ENCODE results near the gene CANT1. TPM values are rescaled to one million over a fixed set of nuclear protein-coding genes. Genes with fewer than 3 reads are reported as not detected.

CANT1 gene
- total RNA-seq, 1 experiment from 2014 or later = 97.1 TPM

DNA sequence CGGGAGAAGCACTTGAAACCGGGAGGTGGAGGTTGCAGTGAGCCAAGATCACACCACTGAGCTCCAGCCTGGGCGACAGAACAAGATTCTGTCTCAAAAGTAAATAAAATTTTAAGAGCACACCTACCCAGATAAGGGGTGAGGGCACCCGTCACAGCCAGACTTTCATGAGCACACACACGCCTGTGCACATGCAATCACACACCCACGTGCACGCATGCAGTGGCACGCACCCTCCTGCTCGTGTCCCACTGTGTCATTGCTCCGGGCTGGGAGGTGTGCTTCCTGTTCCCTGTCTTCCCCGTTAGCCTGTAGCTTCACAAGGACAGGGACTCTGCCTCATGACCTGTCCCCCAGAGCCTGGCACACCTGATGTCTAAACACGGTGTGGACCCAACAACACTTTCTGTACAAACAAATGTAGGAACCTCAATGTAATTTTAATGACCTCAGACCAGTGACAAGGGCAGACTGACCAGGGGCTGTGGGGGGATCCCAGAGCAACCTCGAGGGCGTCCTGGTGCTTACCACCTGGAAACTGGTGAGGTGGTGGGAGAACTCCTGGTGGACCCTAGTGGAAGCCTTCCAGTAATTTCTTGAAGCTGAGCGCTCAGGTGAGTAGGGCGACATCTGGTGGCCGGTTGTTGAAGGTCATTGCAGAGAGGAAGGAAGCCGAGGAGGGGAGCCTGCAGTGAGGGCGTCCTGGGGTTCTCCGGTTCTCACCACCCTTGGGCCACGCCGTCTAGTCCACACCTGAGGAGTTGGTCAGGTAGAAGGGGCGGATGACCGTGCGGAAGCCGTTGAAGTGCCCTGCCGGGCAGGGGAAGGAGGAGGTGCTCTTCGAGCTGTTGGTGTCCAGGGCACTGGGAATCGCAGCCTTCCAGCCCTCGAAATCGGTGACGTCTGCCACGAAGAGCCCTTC lies 38.5 kb downstream of the CANT1 start:
- peak overlapping the region; percentile 13 for H3K27ac ChIP-seq (ENCODE audit: low read depth, low read length)

More for the DNA sequence above, 38.5 kb downstream of the CANT1 start:
- intact Hi-C loops (cut with micrococcal nuclease) = loop anchor here (1.0 to 2.0 kb wide), 3 partner anchors 106 to 474 kb away; no protein-coding TSS in a partner anchor
- DNase-seq (ENCODE audit: low read depth, low spot score) (peak; percentile 65), ATAC-seq (peak; percentile 69)
- RAD21 ChIA-PET (ENCODE audit: low non-redundant PET in 1 of 2, low total read pairs in 2 of 2, uncharacterized antibody in 2 of 2, unreplicated experiment in 2 of 2) = interaction anchor here (0.9 to 3.1 kb wide), 3 partner anchors 89 to 107 kb away, joined by 3 to 14 read pairs (median 4); no protein-coding TSS in a partner anchor
- H3K27me3 ChIP-seq (ENCODE audit: insufficient read depth, low read length) = no peaks in the 10 kb centered on the region
- H3K4me2 ChIP-seq (ENCODE audit: low read length) = no peak overlapping the region
- no peaks in the 10 kb centered on the region for H4K20me1 ChIP-seq (ENCODE audit: insufficient read depth)
- H3K4me1 ChIP-seq (ENCODE audit: control insufficient read depth in 1 of 2, insufficient read depth in 2 of 2, low read length in 2 of 2) = peaks cover 8 to 28% of the 10 kb centered on the region in 2 experiments; a peak in 3 of 4 replicates
- peaks cover 16 to 31% of the 10 kb centered on the region in 2 experiments; a peak in 3 of 4 replicates for H3K36me3 ChIP-seq (ENCODE audit: control insufficient read depth in 1 of 2, insufficient read depth in 2 of 2, low read length in 2 of 2)
- CTCF ChIA-PET = interaction anchor here (0.7 to 2.6 kb wide), 16 partner anchors 9 to 474 kb away, joined by 3 to 39 read pairs (median 5); partner anchors contain the start of gene LGALS3BP
- H3K9me2 ChIP-seq (ENCODE audit: insufficient read depth) = no peaks in the 10 kb centered on the region
- H2AFZ ChIP-seq (ENCODE audit: low read depth, low read length, poor library complexity, severe bottlenecking) = no peak overlapping the region
- H3K9ac ChIP-seq (ENCODE audit: low read length) = no peak overlapping the region
- H3K79me2 ChIP-seq (ENCODE audit: insufficient read depth, low read length) = peaks cover 12% of the 10 kb centered on the region; the same call in 1 of the 2 replicates
- H3K4me3 ChIP-seq (replicated peaks in 1 of 2; ENCODE audit: low read depth in 1 of 2, low read length in 2 of 2) = no peak overlapping the region
- peak; percentile 28 for TF ChIP-seq YY1 (IDR thresholded peaks at IDR 0.05; ENCODE audit: extremely low read depth, insufficient replicate concordance, low read depth, low read length)
- TF ChIP-seq, protein P1, sequence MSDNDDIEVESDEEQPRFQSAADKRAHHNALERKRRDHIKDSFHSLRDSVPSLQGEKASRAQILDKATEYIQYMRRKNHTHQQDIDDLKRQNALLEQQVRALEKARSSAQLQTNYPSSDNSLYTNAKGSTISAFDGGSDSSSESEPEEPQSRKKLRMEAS (IDR thresholded peaks at IDR 0.05) = no peak
- TF ChIP-seq, protein P2, sequence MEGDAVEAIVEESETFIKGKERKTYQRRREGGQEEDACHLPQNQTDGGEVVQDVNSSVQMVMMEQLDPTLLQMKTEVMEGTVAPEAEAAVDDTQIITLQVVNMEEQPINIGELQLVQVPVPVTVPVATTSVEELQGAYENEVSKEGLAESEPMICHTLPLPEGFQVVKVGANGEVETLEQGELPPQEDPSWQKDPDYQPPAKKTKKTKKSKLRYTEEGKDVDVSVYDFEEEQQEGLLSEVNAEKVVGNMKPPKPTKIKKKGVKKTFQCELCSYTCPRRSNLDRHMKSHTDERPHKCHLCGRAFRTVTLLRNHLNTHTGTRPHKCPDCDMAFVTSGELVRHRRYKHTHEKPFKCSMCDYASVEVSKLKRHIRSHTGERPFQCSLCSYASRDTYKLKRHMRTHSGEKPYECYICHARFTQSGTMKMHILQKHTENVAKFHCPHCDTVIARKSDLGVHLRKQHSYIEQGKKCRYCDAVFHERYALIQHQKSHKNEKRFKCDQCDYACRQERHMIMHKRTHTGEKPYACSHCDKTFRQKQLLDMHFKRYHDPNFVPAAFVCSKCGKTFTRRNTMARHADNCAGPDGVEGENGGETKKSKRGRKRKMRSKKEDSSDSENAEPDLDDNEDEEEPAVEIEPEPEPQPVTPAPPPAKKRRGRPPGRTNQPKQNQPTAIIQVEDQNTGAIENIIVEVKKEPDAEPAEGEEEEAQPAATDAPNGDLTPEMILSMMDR (IDR thresholded peaks at IDR 0.05 in 2 of 3, conservative IDR thresholded peaks at IDR 0.05 in 1 of 3; ENCODE audit: borderline replicate concordance in 1 of 3, insufficient read depth in 1 of 3, low read depth in 2 of 3, low read length in 2 of 3) = peak; percentile 92 to 99 (median 94)
- no peak for TF ChIP-seq ZNF274 (IDR thresholded peaks at IDR 0.05; ENCODE audit: low read depth, low read length)
- no peak for TF ChIP-seq SIN3A (IDR thresholded peaks at IDR 0.05; ENCODE audit: low read depth)
- TF ChIP-seq ZFX (IDR thresholded peaks at IDR 0.05) = no peak
- TF ChIP-seq JUND (IDR thresholded peaks at IDR 0.05) = no peak
- TF ChIP-seq ELF1 (IDR thresholded peaks at IDR 0.05; ENCODE audit: borderline replicate concordance, low read depth) = no peak
- no peak for TF ChIP-seq EZH2 (IDR thresholded peaks at IDR 0.05)
- TF ChIP-seq, protein P3, sequence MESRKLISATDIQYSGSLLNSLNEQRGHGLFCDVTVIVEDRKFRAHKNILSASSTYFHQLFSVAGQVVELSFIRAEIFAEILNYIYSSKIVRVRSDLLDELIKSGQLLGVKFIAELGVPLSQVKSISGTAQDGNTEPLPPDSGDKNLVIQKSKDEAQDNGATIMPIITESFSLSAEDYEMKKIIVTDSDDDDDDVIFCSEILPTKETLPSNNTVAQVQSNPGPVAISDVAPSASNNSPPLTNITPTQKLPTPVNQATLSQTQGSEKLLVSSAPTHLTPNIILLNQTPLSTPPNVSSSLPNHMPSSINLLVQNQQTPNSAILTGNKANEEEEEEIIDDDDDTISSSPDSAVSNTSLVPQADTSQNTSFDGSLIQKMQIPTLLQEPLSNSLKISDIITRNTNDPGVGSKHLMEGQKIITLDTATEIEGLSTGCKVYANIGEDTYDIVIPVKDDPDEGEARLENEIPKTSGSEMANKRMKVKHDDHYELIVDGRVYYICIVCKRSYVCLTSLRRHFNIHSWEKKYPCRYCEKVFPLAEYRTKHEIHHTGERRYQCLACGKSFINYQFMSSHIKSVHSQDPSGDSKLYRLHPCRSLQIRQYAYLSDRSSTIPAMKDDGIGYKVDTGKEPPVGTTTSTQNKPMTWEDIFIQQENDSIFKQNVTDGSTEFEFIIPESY (IDR thresholded peaks at IDR 0.05; ENCODE audit: extremely low read depth, insufficient replicate concordance, low read length) = no peak
- TF ChIP-seq TCF7L2 (IDR thresholded peaks at IDR 0.05; ENCODE audit: borderline replicate concordance, extremely low read depth, insufficient read depth, insufficient read length) = no peak
- peak; percentile 98 for TF ChIP-seq RAD21 (IDR thresholded peaks at IDR 0.05; ENCODE audit: low read depth)
- POLR2A ChIA-PET = interaction anchor here (0.8 to 1.0 kb wide), 3 partner anchors 9 to 194 kb away, joined by 3 to 4 read pairs (median 3); partner anchors contain the start of gene LGALS3BP
- H3K9me3 ChIP-seq (ENCODE audit: control insufficient read depth in 1 of 2, insufficient read depth in 1 of 2, low read depth in 1 of 2, low read length in 2 of 2) = no peaks in the 10 kb centered on the region
- BruUV-seq (replicated peaks) = TSS peak; percentile 8

Measured in HCT116 (cell line).